HepG2 (cell line): ENCODE data around the gene COASY. TPM values are rescaled to one million over a fixed set of nuclear protein-coding genes. Genes with fewer than 3 reads are reported as not detected.

Source experiments
- ARID5B ChIP-seq: IDR thresholded peaks from 2 replicates; pipeline ENCODE4 v1.4.0; 2020; ENCODE audit warnings: mild to moderate bottlenecking, missing genetic modification reagents
- DMTF1 ChIP-seq: sonication (generic); formaldehyde crosslinking; IDR thresholded peaks from 2 replicates; pipeline ENCODE4 v1.4.0; 2020; ENCODE audit warnings: mild to moderate bottlenecking, missing genetic modification reagents
- GABPA ChIP-seq, 2 experiments: IDR thresholded peaks; 2 replicates each; pipeline ENCODE4 v1.6.1; 2011 to 2016; ENCODE audit warnings: low read depth in 2 of 2, low read length in 1 of 2, missing biosample characterization in 1 of 2, missing genetic modification characterization in 1 of 2
- HNRNPUL1 ChIP-seq: fragments of 200-400 bp; formaldehyde crosslinking; IDR thresholded peaks from 2 replicates; pipeline ENCODE4 v1.6.1; 2017; ENCODE audit warnings: low read depth, mild to moderate bottlenecking, low read length, moderate library complexity
- KLF15 ChIP-seq: sonication (generic); formaldehyde crosslinking; IDR thresholded peaks from 2 replicates; pipeline ENCODE4 v1.8.1; 2023; ENCODE audit warnings: borderline replicate concordance, mild to moderate bottlenecking, inconsistent platforms, missing genetic modification reagents, mixed read lengths
- LBX2 ChIP-seq: sonication (generic); formaldehyde crosslinking; IDR thresholded peaks from 2 replicates; pipeline ENCODE4 v1.5.0; 2020; ENCODE audit warnings: missing genetic modification reagents, mild to moderate bottlenecking, borderline replicate concordance
- RFXANK ChIP-seq: IDR thresholded peaks from 2 replicates; pipeline ENCODE4 v1.6.1; 2016
- ZNF3 ChIP-seq: IDR thresholded peaks from 2 replicates; pipeline ENCODE4 v1.7.0; 2017; ENCODE audit warnings: inconsistent platforms
- ZNF558 ChIP-seq: sonication (generic); formaldehyde crosslinking; IDR thresholded peaks from 2 replicates; pipeline ENCODE4 v1.9.0; 2022; ENCODE audit warnings: mild to moderate bottlenecking, missing genetic modification reagents, borderline replicate concordance
- ZNF562 ChIP-seq: sonication (generic); formaldehyde crosslinking; IDR thresholded peaks from 2 replicates; pipeline ENCODE4 v1.8.0; 2022; ENCODE audit warnings: missing genetic modification reagents, borderline replicate concordance
- polyA plus RNA-seq, 8 experiments: library from polyadenylated mRNA; depleted of rRNA in 3 of 8; stranded (reverse) in 7 of 8; unstranded in 1 of 8; fragments of >200 nt; fragmentation: Illumina TruSeq in 4 of 8; extraction: Trizol in 4 of 8; gene quantifications; 2 replicates each; pipeline versions ENCODE4 v1.2.1 to v1.2.3, GENCODE V29; 2011 to 2016; ENCODE audit warnings: low read depth in 4 of 8, missing spikeins in 1 of 8, mixed read lengths in 1 of 8; ENCODE audit not compliant: insufficient read depth in 1 of 8
- total RNA-seq, 5 experiments: library from RNA; depleted of rRNA; stranded (reverse); fragments of >200 nt; fragmentation: Illumina TruSeq; extraction: Trizol; gene quantifications; 2 replicates each; pipeline ENCODE4 v1.2.3, GENCODE V29; 2016; ENCODE audit warnings: low read depth in 1 of 5

The COASY gene
- total and polyA plus RNA-seq, 2 of the 13 experiments (the other 11 are each of a cell fraction or from before 2014, with no cell fraction given), result 90.7 to 125 TPM

GRCh38 chr17:42553161-42553818 lies 8.7 kb upstream of the COASY start (continued):
- no peak for TF ChIP-seq ARID5B (CRISPR knock-in tag)
- no peak for TF ChIP-seq ZNF562 (CRISPR knock-in tag)
- no peak for TF ChIP-seq ZNF3 (CRISPR knock-in tag)
- no peak for TF ChIP-seq RFXANK
- no peak for TF ChIP-seq GABPA (IDR thresholded peaks at IDR 0.05; ENCODE audit: low read depth, low read length)
- no peak for TF ChIP-seq GABPA (CRISPR knock-in tag; IDR thresholded peaks at IDR 0.05; ENCODE audit: low read depth)
- no peak for TF ChIP-seq ZNF558 (CRISPR knock-in tag)
- TF ChIP-seq KLF15 (CRISPR knock-in tag), result no peak
- TF ChIP-seq DMTF1 (CRISPR knock-in tag), result no peak
- TF ChIP-seq HNRNPUL1, result no peak
- TF ChIP-seq LBX2 (CRISPR knock-in tag), result no peak
